ENCODE measurements around the gene FASTK.

The FASTK gene

DNA sequence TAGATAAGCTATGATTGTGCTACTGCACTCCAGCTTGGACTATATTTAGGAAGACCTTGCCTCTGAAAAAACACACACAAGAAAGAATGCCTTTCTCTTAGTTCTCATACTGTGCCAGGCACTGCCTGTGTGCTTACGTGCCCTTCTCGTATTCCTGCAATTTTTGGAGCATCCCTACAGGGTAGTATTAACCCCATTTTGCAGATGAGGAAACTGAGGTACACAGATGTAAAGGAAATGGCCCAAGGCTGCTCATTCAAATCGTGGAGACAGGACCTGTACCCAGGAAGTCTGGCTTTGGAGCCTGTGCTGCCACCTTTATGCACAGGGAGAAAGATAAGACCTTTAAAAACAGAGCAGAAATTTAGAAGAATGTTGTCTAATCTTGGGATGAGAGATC, 22.4 kb upstream of the FASTK start:
- no peak for FAIRE-seq
- no peak for DNase-seq (ENCODE audit: insufficient read length, low spot score)
- TF ChIP-seq, protein P1, sequence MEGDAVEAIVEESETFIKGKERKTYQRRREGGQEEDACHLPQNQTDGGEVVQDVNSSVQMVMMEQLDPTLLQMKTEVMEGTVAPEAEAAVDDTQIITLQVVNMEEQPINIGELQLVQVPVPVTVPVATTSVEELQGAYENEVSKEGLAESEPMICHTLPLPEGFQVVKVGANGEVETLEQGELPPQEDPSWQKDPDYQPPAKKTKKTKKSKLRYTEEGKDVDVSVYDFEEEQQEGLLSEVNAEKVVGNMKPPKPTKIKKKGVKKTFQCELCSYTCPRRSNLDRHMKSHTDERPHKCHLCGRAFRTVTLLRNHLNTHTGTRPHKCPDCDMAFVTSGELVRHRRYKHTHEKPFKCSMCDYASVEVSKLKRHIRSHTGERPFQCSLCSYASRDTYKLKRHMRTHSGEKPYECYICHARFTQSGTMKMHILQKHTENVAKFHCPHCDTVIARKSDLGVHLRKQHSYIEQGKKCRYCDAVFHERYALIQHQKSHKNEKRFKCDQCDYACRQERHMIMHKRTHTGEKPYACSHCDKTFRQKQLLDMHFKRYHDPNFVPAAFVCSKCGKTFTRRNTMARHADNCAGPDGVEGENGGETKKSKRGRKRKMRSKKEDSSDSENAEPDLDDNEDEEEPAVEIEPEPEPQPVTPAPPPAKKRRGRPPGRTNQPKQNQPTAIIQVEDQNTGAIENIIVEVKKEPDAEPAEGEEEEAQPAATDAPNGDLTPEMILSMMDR (IDR thresholded peaks at IDR 0.05; ENCODE audit: insufficient read depth, missing control alignments): no peak

DNA sequence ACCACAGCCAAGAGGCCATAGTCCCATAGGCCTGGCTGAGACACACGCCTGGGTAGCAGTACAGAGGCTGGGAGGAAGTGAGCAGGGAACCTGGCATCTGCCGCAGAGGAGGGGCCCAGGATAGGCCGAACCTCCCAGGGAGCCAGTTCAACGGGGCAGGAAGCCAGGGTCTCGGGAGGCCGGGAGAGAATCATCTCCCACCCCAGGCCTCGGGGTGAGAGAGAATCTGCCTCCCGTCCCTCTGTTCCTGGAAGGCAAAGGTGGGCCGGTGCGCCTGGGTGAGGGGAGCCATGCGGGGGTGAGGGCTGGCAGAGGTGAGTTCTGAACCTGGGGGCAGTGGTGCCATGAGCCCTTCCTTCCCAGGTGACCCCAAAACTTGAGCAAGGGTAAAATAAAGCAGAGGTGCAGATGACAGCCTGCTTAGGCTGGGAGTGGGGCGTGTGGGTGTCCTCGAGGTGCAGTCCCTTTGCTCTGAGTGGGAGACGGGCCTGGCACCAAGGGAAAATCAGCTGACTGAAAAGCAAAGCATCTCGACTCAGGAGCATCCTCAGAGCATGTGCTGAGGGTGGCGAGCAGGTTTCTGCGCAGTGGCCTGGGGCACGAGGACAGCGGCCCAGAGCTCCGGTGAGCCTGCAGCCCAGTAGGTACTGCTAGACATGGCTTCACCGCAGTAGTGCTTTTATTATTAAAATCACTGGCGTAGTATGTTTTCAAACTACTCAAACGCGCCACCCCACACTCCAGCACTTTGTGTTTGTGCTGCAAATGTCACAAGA, 21.2 kb upstream of the FASTK start:
- TF ChIP-seq, protein P1 (IDR thresholded peaks at IDR 0.05; ENCODE audit: insufficient read depth, missing control alignments): no peak
- DNase-seq (ENCODE audit: insufficient read length, low spot score) (no peak), FAIRE-seq (no peak)

DNA sequence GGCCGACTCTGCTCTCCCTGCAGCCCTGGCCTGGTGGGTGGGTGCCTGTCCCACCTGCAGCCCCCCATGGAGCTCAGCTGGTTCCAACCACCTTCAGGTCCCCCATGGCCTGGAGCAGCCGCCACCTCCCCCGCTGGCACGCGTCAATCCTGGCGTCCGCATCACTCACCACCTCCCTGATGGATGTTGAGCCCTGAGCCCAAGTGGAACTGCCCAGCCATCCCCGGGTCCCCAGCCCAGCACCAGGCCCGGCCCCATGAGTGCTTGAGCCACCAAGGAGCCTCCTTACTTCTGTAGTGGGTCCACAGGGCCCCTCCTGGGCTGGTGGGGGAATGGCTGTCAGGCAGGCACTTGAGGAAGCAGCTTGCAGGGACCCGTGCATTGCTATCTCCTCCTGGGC, 20.3 kb upstream of the FASTK start:
- no peak for FAIRE-seq
- TF ChIP-seq, protein P1 (IDR thresholded peaks at IDR 0.05; ENCODE audit: insufficient read depth, missing control alignments): no peak
- no peak for DNase-seq (ENCODE audit: insufficient read length, low spot score)

DNA sequence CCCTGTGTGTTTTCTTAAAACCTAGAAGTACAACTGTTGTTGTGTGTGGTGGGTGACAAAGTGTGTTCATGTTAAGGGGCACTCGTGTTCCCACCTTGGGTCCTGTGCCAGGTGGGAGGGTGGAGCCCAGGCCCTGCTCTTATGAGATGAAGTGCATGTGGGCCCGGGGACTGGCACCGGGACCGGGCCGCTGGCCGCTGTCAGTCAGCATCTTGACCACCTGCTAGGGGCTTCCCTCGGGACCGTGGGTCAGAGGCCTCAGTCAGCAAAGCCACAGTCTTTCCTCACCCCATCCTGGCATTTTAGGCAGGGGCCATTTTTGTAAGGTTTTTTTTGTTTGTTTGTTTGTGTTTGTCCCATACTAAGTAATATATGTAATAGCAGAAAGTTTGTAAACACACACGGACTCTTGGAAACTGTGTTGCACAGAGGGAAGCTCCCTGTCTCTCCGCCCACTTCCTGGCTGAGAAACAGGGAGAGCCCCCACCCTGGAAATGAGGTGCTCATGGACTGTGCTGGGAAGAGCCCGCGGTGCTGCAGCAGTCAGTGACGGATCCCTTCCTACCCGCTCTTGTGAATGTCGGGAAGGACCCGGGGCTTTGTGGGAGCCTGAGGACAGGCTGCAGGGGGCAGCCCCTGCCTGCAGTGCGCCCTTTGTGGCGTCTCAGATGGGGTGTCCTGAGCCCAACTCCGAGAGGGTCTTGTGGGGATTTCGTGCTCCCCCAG, 19.0 kb upstream of the FASTK start:
- no peak for FAIRE-seq
- TF ChIP-seq, protein P1 (IDR thresholded peaks at IDR 0.05; ENCODE audit: insufficient read depth, missing control alignments): no peak
- DNase-seq (ENCODE audit: insufficient read length, low spot score): no peak

DNA sequence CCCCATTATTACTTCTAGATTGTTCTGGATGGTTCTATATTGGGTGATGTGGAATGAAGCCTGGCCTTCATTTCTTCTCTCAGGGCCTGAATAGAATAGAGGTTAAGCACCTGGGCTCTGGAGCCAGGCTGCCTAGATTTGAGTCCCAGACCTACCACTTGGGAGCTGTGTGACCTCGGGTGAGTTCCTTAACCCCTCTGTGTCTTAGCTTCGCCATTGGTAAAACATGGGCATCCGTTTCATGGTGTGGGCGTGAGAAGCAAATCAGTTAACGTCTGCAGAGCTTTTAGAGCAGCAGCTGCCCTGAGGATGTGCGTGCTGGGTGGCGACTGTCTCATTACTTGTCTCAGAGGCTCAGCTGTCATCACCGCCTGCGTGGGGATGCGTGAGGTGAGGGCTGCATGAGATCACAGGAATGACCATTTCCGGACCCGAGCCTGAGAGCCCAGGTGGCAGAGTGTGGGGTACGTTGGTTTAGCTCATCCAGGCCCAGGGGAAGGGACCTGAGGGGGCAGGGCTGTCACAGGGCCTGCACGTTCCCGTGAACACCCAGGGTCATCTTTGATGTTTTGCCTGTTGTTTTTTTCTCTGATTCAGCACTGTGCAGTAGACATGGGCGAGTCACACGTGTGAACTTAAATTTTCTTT, 15.3 kb upstream of the FASTK start:
- DNase-seq (ENCODE audit: insufficient read length, low spot score) (no peak), FAIRE-seq (no peak)
- TF ChIP-seq, protein P1 (IDR thresholded peaks at IDR 0.05; ENCODE audit: insufficient read depth, missing control alignments): no peak

DNA sequence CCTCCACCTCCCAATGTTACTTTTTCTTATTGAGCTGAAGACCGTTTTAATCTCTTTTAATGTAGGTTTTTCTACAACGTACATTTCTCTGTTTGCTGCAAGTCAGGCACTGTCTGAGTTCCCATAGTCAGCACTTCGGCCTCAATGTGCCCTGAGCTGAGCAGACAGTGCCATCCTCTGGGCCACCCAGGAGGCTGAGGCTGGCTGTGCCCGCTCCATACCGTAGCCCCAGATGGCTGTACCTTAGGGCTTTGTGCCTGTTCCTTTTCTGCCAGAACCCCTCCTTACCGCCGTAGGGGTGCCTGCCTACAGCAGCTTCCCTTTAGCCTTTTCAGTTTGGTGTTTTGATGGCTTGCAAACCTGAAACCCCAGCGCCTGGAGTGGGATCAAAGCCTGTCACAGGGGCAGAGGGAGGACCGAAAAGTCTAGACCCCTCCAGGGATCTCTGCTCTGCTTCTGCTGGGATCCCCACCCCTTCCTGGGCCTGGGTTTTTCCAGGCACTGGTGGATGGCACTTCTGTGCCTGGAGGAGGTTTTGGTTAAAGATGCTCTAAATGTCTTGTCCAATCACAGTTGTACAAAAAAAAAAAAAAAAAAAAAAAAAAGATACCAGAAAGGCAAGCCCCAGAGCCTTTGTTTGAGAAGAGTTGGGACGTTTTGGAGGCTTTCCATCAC, 14.7 kb upstream of the FASTK start:
- TF ChIP-seq, protein P1 (IDR thresholded peaks at IDR 0.05; ENCODE audit: insufficient read depth, missing control alignments): no peak
- no peak for DNase-seq (ENCODE audit: insufficient read length, low spot score)
- no peak for FAIRE-seq

Measured in D721Med (cell line).